ENCODE results near the gene MAP3K2. TPM values are rescaled to one million over a fixed set of nuclear protein-coding genes. Genes with fewer than 3 reads are reported as not detected.

The MAP3K2 gene
- total and polyA plus RNA-seq, 4 donors: 5.9 to 46.2 (median 17.0) TPM

DNA sequence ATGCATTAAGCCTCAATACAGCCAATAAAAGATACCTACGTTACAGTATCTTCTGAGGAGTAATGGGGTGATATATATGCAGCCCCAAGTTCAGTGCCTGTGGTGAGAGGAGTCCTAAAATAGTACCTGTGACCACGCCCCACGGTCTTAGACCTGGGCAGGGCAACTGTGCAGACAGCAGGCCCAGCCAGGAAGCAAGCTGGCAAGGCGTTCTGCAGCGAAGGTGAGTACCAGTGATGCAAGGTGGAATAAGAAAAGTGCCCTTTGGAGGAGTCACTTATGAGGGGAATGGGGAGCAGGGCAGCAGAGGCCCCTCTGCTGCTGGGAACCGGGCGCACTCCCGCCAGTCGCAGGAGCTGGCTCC is 12.7 kb upstream of the MAP3K2 start:
- WGBS: 82% methylated on average over 9 of the region's 9 CpGs
- DNase-seq (ENCODE audit: low spot score): no peak
- no peak for TF ChIP-seq MAX (IDR thresholded peaks at IDR 0.05)
- no peak for TF ChIP-seq RAD21 (IDR thresholded peaks at IDR 0.05)
- TF ChIP-seq HNF4A (conservative IDR thresholded peaks at IDR 0.05): no peak
- TF ChIP-seq, protein P1, sequence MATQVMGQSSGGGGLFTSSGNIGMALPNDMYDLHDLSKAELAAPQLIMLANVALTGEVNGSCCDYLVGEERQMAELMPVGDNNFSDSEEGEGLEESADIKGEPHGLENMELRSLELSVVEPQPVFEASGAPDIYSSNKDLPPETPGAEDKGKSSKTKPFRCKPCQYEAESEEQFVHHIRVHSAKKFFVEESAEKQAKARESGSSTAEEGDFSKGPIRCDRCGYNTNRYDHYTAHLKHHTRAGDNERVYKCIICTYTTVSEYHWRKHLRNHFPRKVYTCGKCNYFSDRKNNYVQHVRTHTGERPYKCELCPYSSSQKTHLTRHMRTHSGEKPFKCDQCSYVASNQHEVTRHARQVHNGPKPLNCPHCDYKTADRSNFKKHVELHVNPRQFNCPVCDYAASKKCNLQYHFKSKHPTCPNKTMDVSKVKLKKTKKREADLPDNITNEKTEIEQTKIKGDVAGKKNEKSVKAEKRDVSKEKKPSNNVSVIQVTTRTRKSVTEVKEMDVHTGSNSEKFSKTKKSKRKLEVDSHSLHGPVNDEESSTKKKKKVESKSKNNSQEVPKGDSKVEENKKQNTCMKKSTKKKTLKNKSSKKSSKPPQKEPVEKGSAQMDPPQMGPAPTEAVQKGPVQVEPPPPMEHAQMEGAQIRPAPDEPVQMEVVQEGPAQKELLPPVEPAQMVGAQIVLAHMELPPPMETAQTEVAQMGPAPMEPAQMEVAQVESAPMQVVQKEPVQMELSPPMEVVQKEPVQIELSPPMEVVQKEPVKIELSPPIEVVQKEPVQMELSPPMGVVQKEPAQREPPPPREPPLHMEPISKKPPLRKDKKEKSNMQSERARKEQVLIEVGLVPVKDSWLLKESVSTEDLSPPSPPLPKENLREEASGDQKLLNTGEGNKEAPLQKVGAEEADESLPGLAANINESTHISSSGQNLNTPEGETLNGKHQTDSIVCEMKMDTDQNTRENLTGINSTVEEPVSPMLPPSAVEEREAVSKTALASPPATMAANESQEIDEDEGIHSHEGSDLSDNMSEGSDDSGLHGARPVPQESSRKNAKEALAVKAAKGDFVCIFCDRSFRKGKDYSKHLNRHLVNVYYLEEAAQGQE (IDR thresholded peaks at IDR 0.05): no peak
- no peak for TF ChIP-seq TAF1 (conservative IDR thresholded peaks at IDR 0.05)
- no peak for TF ChIP-seq ATF3 (IDR thresholded peaks at IDR 0.05)
- TF ChIP-seq HNF4G (IDR thresholded peaks at IDR 0.05): no peak
- no peak for TF ChIP-seq CTCF (IDR thresholded peaks at IDR 0.05; ENCODE audit: low read depth, low read length, missing input control)
- no peak for TF ChIP-seq NR2F2 (IDR thresholded peaks at IDR 0.05)
- no peak for TF ChIP-seq JUND (IDR thresholded peaks at IDR 0.05)
- no peak for TF ChIP-seq YY1 (IDR thresholded peaks at IDR 0.05)
- no peak for TF ChIP-seq RXRA (IDR thresholded peaks at IDR 0.05)
- TF ChIP-seq, protein P2, sequence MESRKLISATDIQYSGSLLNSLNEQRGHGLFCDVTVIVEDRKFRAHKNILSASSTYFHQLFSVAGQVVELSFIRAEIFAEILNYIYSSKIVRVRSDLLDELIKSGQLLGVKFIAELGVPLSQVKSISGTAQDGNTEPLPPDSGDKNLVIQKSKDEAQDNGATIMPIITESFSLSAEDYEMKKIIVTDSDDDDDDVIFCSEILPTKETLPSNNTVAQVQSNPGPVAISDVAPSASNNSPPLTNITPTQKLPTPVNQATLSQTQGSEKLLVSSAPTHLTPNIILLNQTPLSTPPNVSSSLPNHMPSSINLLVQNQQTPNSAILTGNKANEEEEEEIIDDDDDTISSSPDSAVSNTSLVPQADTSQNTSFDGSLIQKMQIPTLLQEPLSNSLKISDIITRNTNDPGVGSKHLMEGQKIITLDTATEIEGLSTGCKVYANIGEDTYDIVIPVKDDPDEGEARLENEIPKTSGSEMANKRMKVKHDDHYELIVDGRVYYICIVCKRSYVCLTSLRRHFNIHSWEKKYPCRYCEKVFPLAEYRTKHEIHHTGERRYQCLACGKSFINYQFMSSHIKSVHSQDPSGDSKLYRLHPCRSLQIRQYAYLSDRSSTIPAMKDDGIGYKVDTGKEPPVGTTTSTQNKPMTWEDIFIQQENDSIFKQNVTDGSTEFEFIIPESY (IDR thresholded peaks at IDR 0.05): no peak
- TF ChIP-seq EGR1 (IDR thresholded peaks at IDR 0.05; ENCODE audit: low read depth in 2 of 2): no peak
- TF ChIP-seq FOXA2 (IDR thresholded peaks at IDR 0.05): no peak
- no peak for TF ChIP-seq GABPA (IDR thresholded peaks at IDR 0.05 in 1 of 2, conservative IDR thresholded peaks at IDR 0.05 in 1 of 2)
- TF ChIP-seq SP1 (IDR thresholded peaks at IDR 0.05): no peak
- no peak for TF ChIP-seq FOXA1 (IDR thresholded peaks at IDR 0.05)
- peaks cover 0 to 3% (median 0%) of the 10 kb centered on the region in 4 donors for H3K4me1 ChIP-seq (ENCODE audit: control insufficient read depth in 4 of 4, insufficient read depth in 4 of 4, low read length in 3 of 4)
- no peak overlapping the region for H3K4me3 ChIP-seq (ENCODE audit: low read depth in 1 of 3, low read length in 3 of 3)
- no peak overlapping the region for H3K9ac ChIP-seq (ENCODE audit: low read depth in 1 of 2, low read length in 2 of 2)
- no peaks in the 10 kb centered on the region for H3K36me3 ChIP-seq (ENCODE audit: control insufficient read depth in 4 of 4, insufficient read depth in 3 of 4, low read depth in 1 of 4, low read length in 3 of 4)
- no peak overlapping the region for H3K27ac ChIP-seq (ENCODE audit: low read depth in 1 of 2, low read length in 2 of 2)
- H3K27me3 ChIP-seq (ENCODE audit: control insufficient read depth in 4 of 4, insufficient read depth in 4 of 4, low read length in 3 of 4): no peaks in the 10 kb centered on the region
- H3K9me3 ChIP-seq (ENCODE audit: control insufficient read depth in 4 of 4, low read length in 3 of 4): no peaks in the 10 kb centered on the region

Data from liver (tissue), 9 donors.